Measurements from ENCODE around the gene STARD5.

STARD5 gene

GRCh38 chr15:81293728-81294515, 30.0 kb downstream of the STARD5 start:
- DNase-seq (ENCODE audit: low read depth in 2 of 2) = peak; percentile 62 to 68

- DNase-seq (ENCODE audit: low read depth in 2 of 2) = peak in 1 of 2 donors; percentile 22
These were observed 31.4 kb downstream of the STARD5 start for GRCh38 chr15:81292523-81293001.

GRCh38 chr15:81291916-81292522, 31.9 kb downstream of the STARD5 start:
- no peak for DNase-seq (ENCODE audit: low read depth in 2 of 2)

- DNase-seq (ENCODE audit: low read depth in 2 of 2) = no peak
These were observed 34.0 kb downstream of the STARD5 start for GRCh38 chr15:81289910-81290309.

- no peak for DNase-seq (ENCODE audit: low read depth in 2 of 2)
These were observed 35.3 kb downstream of the STARD5 start for GRCh38 chr15:81288616-81289015.

- DNase-seq (ENCODE audit: low read depth in 2 of 2) = no peak
These were observed 35.9 kb downstream of the STARD5 start for GRCh38 chr15:81288040-81288439.

- DNase-seq (ENCODE audit: low read depth in 2 of 2) = no peak
These were observed 37.3 kb downstream of the STARD5 start for GRCh38 chr15:81286621-81287121.

GRCh38 chr15:81285461-81285860, 38.5 kb downstream of the STARD5 start:
- no peak for DNase-seq (ENCODE audit: low read depth in 2 of 2)

GRCh38 chr15:81284256-81285031, 39.5 kb downstream of the STARD5 start:
- no peak for DNase-seq (ENCODE audit: low read depth in 2 of 2)

- DNase-seq (ENCODE audit: low read depth in 2 of 2) = no peak
These were observed 41.0 kb downstream of the STARD5 start for GRCh38 chr15:81282911-81283310.

- DNase-seq (ENCODE audit: low read depth in 2 of 2) = no peak
These were observed 41.4 kb downstream of the STARD5 start for GRCh38 chr15:81282606-81282895.

- no peak for DNase-seq (ENCODE audit: low read depth in 2 of 2)
These were observed 42.0 kb downstream of the STARD5 start for GRCh38 chr15:81281766-81282605.

GRCh38 chr15:81281456-81281735, 42.5 kb downstream of the STARD5 start:
- no peak for DNase-seq (ENCODE audit: low read depth in 2 of 2)

- DNase-seq (ENCODE audit: low read depth in 2 of 2) = no peak
These were observed 43.1 kb downstream of the STARD5 start for GRCh38 chr15:81280696-81281455.

GRCh38 chr15:81279621-81280485, 44.1 kb downstream of the STARD5 start:
- no peak for DNase-seq (ENCODE audit: low read depth in 2 of 2)

GRCh38 chr15:81278306-81279029, 45.5 kb downstream of the STARD5 start:
- DNase-seq (ENCODE audit: low read depth in 2 of 2) = no peak

GRCh38 chr15:81277851-81278250, 46.1 kb downstream of the STARD5 start:
- DNase-seq (ENCODE audit: low read depth in 2 of 2) = no peak

- no peak for DNase-seq (ENCODE audit: low read depth in 2 of 2)
These were observed 47.0 kb downstream of the STARD5 start for GRCh38 chr15:81276967-81277366.

- no peak for DNase-seq (ENCODE audit: low read depth in 2 of 2)
These were observed 48.1 kb downstream of the STARD5 start for GRCh38 chr15:81275711-81276392.

Measured in stimulated activated CD4-positive, alpha-beta T cell treated with anti-CD3 and anti-CD28 coated beads, Interleukin-15, amount 100 ng/mL, for 48 hours (primary cell).